Activated CD8-positive, alpha-beta T cell treated with anti-CD3 and anti-CD28 coated beads for 36 hours (primary cell): ENCODE results near the gene UBE2M. TPM values are rescaled to one million over a fixed set of nuclear protein-coding genes. Genes with fewer than 3 reads are reported as not detected.
A peak's percentile ranks its signal among the peaks of the same experiment; 100 is the strongest.

Experiments used
- ATAC-seq: fragments of 200-7000 bp; cut with Tn5 transposase; one replicate; pipeline ENCODE4 v1.10.0; 2021; ENCODE audit warnings: mild to moderate bottlenecking, moderate library complexity
- CTCF ChIA-PET: fragments of 350-600 bp; sonication (Branson Sonifier 250); formaldehyde crosslinking; loops from one replicate; lab custom pipeline; 2021; ENCODE audit warnings: antibody characterized with exemption; lab: Charles Lee
- POLR2A ChIA-PET: fragments of 350-600 bp; sonication (Branson Sonifier 250); formaldehyde crosslinking; loops from one replicate; lab custom pipeline; 2021; ENCODE audit warnings: antibody characterized with exemption; lab: Charles Lee
- DNase-seq: peaks from one replicate; pipeline ENCODE4 v3.0.0-alpha.2; 2020
- H3K27ac Mint-ChIP-seq: one replicate; pipeline ENCODE4 v1.8.0; 2021; ENCODE audit warnings: mild to moderate bottlenecking, mixed read lengths
- H3K27me3 Mint-ChIP-seq: one replicate; pipeline ENCODE4 v1.8.0; 2021; ENCODE audit warnings: mixed read lengths
- H3K36me3 Mint-ChIP-seq: one replicate; pipeline ENCODE4 v1.8.0; 2021; ENCODE audit warnings: low read depth, mixed read lengths
- H3K4me1 Mint-ChIP-seq: one replicate; pipeline ENCODE4 v1.8.0; 2021; ENCODE audit warnings: low read depth, mixed read lengths
- H3K4me3 Mint-ChIP-seq: one replicate; pipeline ENCODE4 v1.8.0; 2021; ENCODE audit warnings: mild to moderate bottlenecking, moderate library complexity, mixed read lengths
- H3K9me3 Mint-ChIP-seq: one replicate; pipeline ENCODE4 v1.8.0; 2021; ENCODE audit warnings: mixed read lengths
- intact Hi-C: fragments of 100-400 bp; cut with micrococcal nuclease; formaldehyde crosslinking; loops from one replicate; pipeline ENCODE4 v1.10.0; 2022
- total RNA-seq, 2 experiments: library from RNA; stranded (reverse); gene quantifications; one replicate each; pipeline ENCODE4 v1.2.3, GENCODE V29; 2021
- TF ChIP-seq, protein P1 (sequence below): fragments of 200-600 bp; IDR thresholded peaks from one replicate; pipeline ENCODE4 v1.8.0; 2022; ENCODE audit warnings: antibody characterized with exemption, mild to moderate bottlenecking

Gene UBE2M
- total RNA-seq, 2 experiments from 2014 or later, result 107 to 114 TPM

GRCh38 chr19:58554494-58555368 is 3.7 kb downstream of the UBE2M start, which contains the start of gene CHMP2A:
CHMP2A (minus strand) TSS chr19:58555105; CDS start chr19:58554212, 893 bp downstream.
- Mint-ChIP-seq H3K4me3 (peak within 1 kb of the TSS; percentile 98), H3K9me3 (no peaks in the 10 kb centered on the region), H3K27ac (peak within 1 kb of the TSS; percentile 100), H3K27me3 (no peaks in the 10 kb centered on the region), H3K36me3 (peaks cover 75% of the 10 kb centered on the region), H3K4me1 (peaks cover 36% of the 10 kb centered on the region)
- peak; percentile 99 for DNase-seq
- TF ChIP-seq, protein P1, sequence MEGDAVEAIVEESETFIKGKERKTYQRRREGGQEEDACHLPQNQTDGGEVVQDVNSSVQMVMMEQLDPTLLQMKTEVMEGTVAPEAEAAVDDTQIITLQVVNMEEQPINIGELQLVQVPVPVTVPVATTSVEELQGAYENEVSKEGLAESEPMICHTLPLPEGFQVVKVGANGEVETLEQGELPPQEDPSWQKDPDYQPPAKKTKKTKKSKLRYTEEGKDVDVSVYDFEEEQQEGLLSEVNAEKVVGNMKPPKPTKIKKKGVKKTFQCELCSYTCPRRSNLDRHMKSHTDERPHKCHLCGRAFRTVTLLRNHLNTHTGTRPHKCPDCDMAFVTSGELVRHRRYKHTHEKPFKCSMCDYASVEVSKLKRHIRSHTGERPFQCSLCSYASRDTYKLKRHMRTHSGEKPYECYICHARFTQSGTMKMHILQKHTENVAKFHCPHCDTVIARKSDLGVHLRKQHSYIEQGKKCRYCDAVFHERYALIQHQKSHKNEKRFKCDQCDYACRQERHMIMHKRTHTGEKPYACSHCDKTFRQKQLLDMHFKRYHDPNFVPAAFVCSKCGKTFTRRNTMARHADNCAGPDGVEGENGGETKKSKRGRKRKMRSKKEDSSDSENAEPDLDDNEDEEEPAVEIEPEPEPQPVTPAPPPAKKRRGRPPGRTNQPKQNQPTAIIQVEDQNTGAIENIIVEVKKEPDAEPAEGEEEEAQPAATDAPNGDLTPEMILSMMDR, result no peak
- POLR2A ChIA-PET, result interaction anchor here (0.7 to 13.1 kb wide), 12 partner anchors 8 to 207 kb away, joined by 3 to 164 read pairs (median 5); partner anchors contain the start of genes MZF1, TRIM28, ZBTB45 and ZNF446
- intact Hi-C loops, result no loop called here
- peak; percentile 46 for ATAC-seq
- CTCF ChIA-PET, result interaction anchor here (0.7 to 3.1 kb wide), 6 partner anchors 11 to 41 kb away, joined by 3 to 19 read pairs (median 4); partner anchors contain the start of genes TRIM28 and ZBTB45

GRCh38 chr19:58553799-58554493 is 4.5 kb downstream of the UBE2M start:
- DNase-seq (no peak), ATAC-seq (no peak)
- no peaks in the 10 kb centered on the region for H3K9me3 Mint-ChIP-seq
- POLR2A ChIA-PET, result interaction anchor here (0.8 to 13.1 kb wide), 10 partner anchors 9 to 207 kb away, joined by 3 to 164 read pairs (median 6); partner anchors contain the start of genes TRIM28, ZBTB45 and ZNF446
- peaks cover 36% of the 10 kb centered on the region for H3K4me1 Mint-ChIP-seq
- intact Hi-C loops, result no loop called here
- peak overlapping the region; percentile 98 for H3K4me3 Mint-ChIP-seq
- peaks cover 71% of the 10 kb centered on the region for H3K36me3 Mint-ChIP-seq
- TF ChIP-seq, protein P1, result no peak
- H3K27me3 Mint-ChIP-seq, result no peaks in the 10 kb centered on the region
- CTCF ChIA-PET, result interaction anchor here (1.5 to 3.1 kb wide), 3 partner anchors 27 to 35 kb away, joined by 4 to 19 read pairs (median 5); partner anchors contain the start of gene ZBTB45
- H3K27ac Mint-ChIP-seq, result peak overlapping the region; percentile 100

GRCh38 chr19:58552655-58553054 is 5.8 kb downstream of the UBE2M start:
- no peaks in the 10 kb centered on the region for H3K9me3 Mint-ChIP-seq
- ChIA-PET CTCF (interaction anchor here (1.1 to 3.1 kb wide), 3 partner anchors 23 to 32 kb away, joined by 3 to 19 read pairs (median 5); partner anchors contain the start of gene ZBTB45), POLR2A (interaction anchor here (1.0 to 13.1 kb wide), 6 partner anchors 8 to 36 kb away, joined by 3 to 164 read pairs (median 20); partner anchors contain the start of genes TRIM28 and ZBTB45)
- no peak for DNase-seq
- peak overlapping the region; percentile 23 for H3K27ac Mint-ChIP-seq
- peak overlapping the region; percentile 0 for H3K4me3 Mint-ChIP-seq
- peaks cover 78% of the 10 kb centered on the region for H3K36me3 Mint-ChIP-seq
- intact Hi-C loops, result no loop called here
- H3K27me3 Mint-ChIP-seq, result no peaks in the 10 kb centered on the region
- TF ChIP-seq, protein P1, result no peak
- H3K4me1 Mint-ChIP-seq, result peaks cover 41% of the 10 kb centered on the region
- no peak for ATAC-seq

DNA sequence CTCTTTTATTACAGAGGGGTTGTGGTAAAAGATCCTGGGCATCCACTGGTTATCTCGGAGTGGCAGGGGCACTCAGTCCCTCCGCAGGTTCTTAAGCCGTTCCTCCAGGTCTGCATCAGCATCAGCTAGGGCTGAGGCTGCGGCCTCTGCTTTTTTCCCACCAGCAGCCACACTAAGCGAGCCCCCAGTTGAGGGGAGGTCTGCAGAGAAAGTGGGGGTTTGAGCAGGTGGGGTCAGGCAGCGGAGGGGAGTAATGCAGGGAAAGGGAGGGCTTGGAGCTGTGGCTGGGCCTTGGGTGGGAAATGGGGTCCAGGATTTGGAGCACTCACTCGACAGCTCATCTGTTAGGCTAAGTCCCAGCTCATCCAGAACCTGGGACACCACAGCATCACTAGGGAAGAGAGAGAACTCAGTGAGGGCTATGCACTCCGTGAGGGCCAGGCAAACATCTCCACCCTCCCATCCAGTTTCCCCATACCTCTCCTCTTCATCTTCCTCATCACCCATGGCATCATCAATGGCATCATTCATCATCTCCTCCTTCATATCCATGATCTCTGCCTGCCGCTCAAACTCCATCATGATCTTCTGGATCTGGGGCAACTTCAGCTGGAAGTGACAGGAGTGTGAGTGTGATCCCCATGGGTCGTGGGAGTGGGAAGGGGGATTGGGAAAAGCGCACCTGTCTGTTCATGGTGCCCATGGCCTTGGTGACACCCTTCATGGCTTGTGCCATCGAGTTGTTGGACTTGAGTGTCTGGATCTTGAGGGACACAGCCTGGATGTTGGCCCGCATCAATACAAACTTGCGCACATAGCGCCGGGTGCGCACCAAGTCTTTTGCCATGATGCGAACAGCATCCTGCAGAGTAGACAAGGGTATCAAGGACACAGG is 6.6 kb downstream of the UBE2M start:
- ATAC-seq (no peak), DNase-seq (no peak)
- Mint-ChIP-seq H3K9me3 (no peaks in the 10 kb centered on the region), H3K36me3 (peaks cover 79% of the 10 kb centered on the region), H3K27ac (peak overlapping the region; percentile 23), H3K4me1 (peaks cover 44% of the 10 kb centered on the region), H3K4me3 (no peak overlapping the region), H3K27me3 (no peaks in the 10 kb centered on the region)
- POLR2A ChIA-PET, result interaction anchor here (0.7 to 13.1 kb wide), 5 partner anchors 8 to 1331 kb away, joined by 3 to 164 read pairs (median 5); partner anchors contain the start of genes TRIM28 and ZBTB45
- TF ChIP-seq, protein P1, result no peak
- intact Hi-C loops, result no loop called here
- CTCF ChIA-PET, result interaction anchor here (1.1 to 1.2 kb wide), 2 partner anchors 24 to 32 kb away, joined by 3 to 4 read pairs; partner anchors contain the start of gene ZBTB45
